SK-N-SH treated with all-trans-retinoic acid at 6 μM for 48 hours (cell line): ENCODE data around the gene PCDHB15.
"Not testable (repeated sequence)": the region's sequence is repeated elsewhere in the genome, so short reads cannot be mapped to it uniquely, and the experiment has no call there.

Experiments
- ARNTL ChIP-seq: fragments of 450-650 bp; formaldehyde crosslinking; IDR thresholded peaks from 2 replicates; pipeline ENCODE4 v1.5.0; 2020; ENCODE audit warnings: low read depth, mild to moderate bottlenecking, moderate library complexity, borderline replicate concordance
- BACH2 ChIP-seq: fragments of 250-450 bp; sonication (Bioruptor Pico); IDR thresholded peaks from 2 replicates; pipeline ENCODE4 v1.9.0; 2021; ENCODE audit warnings: mild to moderate bottlenecking, borderline replicate concordance
- CSRNP3 ChIP-seq: fragments of 250-450 bp; sonication (Bioruptor Pico); IDR thresholded peaks from 2 replicates; pipeline ENCODE4 v1.5.1; 2021; ENCODE audit warnings: mild to moderate bottlenecking, moderate library complexity
- PATZ1 ChIP-seq: fragments of 250-450 bp; sonication (Bioruptor Pico); IDR thresholded peaks from 2 replicates; pipeline ENCODE4 v1.8.0; 2020; ENCODE audit warnings: mild to moderate bottlenecking, moderate library complexity, borderline replicate concordance
- RARB ChIP-seq: fragments of 250-450 bp; sonication (Bioruptor Pico); IDR thresholded peaks from 2 replicates; pipeline ENCODE4 v1.8.0; 2021; ENCODE audit warnings: mild to moderate bottlenecking, moderate library complexity
- TCF4 ChIP-seq: fragments of 250-450 bp; sonication (Bioruptor Pico); IDR thresholded peaks from 2 replicates; pipeline ENCODE4 v1.8.0; 2021; ENCODE audit warnings: mild to moderate bottlenecking, moderate library complexity, borderline replicate concordance
- ZC3H10 ChIP-seq: fragments of 250-450 bp; sonication (Bioruptor Pico); IDR thresholded peaks from 2 replicates; pipeline ENCODE4 v1.5.1; 2021; ENCODE audit warnings: mild to moderate bottlenecking, moderate library complexity
- ZFP3 ChIP-seq: fragments of 250-450 bp; sonication (Bioruptor Pico); IDR thresholded peaks from 2 replicates; pipeline ENCODE4 v1.5.0; 2020; ENCODE audit warnings: mild to moderate bottlenecking, moderate library complexity
- ZNF70 ChIP-seq: fragments of 450-650 bp; formaldehyde crosslinking; IDR thresholded peaks from 2 replicates; pipeline ENCODE4 v1.5.0; 2020; ENCODE audit warnings: mild to moderate bottlenecking, moderate library complexity
- TF ChIP-seq, protein P1 (sequence below): fragments of 250-450 bp; sonication (Bioruptor Pico); IDR thresholded peaks from 2 replicates; pipeline ENCODE4 v1.8.0; 2021; ENCODE audit warnings: low read depth, mild to moderate bottlenecking, moderate library complexity, borderline replicate concordance

GRCh38 chr5:141210849-141211248 is 34.3 kb upstream of the PCDHB15 start:
- not testable (repeated sequence) for TF ChIP-seq ZFP3 (CRISPR knock-in tag); PATZ1; TCF4; ZC3H10 (CRISPR knock-in tag); BACH2 (CRISPR knock-in tag); ZNF70 (CRISPR knock-in tag); CSRNP3 (CRISPR knock-in tag); ARNTL; RARB
- TF ChIP-seq, protein P1, sequence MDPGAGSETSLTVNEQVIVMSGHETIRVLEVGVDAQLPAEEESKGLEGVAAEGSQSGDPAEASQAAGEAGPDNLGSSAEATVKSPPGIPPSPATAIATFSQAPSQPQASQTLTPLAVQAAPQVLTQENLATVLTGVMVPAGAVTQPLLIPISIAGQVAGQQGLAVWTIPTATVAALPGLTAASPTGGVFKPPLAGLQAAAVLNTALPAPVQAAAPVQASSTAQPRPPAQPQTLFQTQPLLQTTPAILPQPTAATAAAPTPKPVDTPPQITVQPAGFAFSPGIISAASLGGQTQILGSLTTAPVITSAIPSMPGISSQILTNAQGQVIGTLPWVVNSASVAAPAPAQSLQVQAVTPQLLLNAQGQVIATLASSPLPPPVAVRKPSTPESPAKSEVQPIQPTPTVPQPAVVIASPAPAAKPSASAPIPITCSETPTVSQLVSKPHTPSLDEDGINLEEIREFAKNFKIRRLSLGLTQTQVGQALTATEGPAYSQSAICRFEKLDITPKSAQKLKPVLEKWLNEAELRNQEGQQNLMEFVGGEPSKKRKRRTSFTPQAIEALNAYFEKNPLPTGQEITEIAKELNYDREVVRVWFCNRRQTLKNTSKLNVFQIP (CRISPR knock-in tag) = not testable (repeated sequence)
